A549 (cell line): Measurements from ENCODE around the gene SLC25A13. TPM values are rescaled to one million over a fixed set of nuclear protein-coding genes. Genes with fewer than 3 reads are reported as not detected.

Source experiments
- ATAC-seq, 2 experiments: fragments of 200-7000 bp in 1 of 2; fragments of >200 bp in 1 of 2; cut with Nextera tagmentation in 1 of 2; cut with Tn5 transposase in 1 of 2; 3 replicates each; pipeline versions ENCODE4 v1.8.0 to v1.9.1; 2018 to 2020; ENCODE audit warnings: mild to moderate bottlenecking in 1 of 2, moderate library complexity in 1 of 2
- CTCF ChIA-PET: fragments of 300-600 bp; sonication (Branson Sonifier 250); formaldehyde crosslinking; extraction: SDS; loops from one replicate; lab custom pipeline; 2021; ENCODE audit warnings: antibody characterized with exemption, inconsistent platforms; lab: Yijun Ruan, JAX
- POLR2A ChIA-PET: fragments of 350-600 bp; formaldehyde crosslinking; extraction: SDS; loops from one replicate; lab custom pipeline; 2021; ENCODE audit warnings: antibody characterized with exemption, inconsistent platforms; lab: Yijun Ruan, JAX
- DNase-seq, 2 experiments: peaks; one replicate each; pipeline versions ENCODE4 v3.0.0 to v3.0.0-alpha.2; 2011 to 2016; ENCODE audit warnings: low read depth in 1 of 2, low spot score in 1 of 2
- FAIRE-seq: peaks from 2 replicates; lab custom pipeline; 2011; peaks lifted over from hg19 to GRCh38; lab: Jason Lieb, UNC
- H3K27ac ChIP-seq, 2 experiments: fragments of >200 bp; sonication (Bioruptor Twin); formaldehyde crosslinking; 3 replicates each; pipeline ENCODE4 v1.5.1; 2016 to 2017
- H3K4me1 ChIP-seq: fragments of >200 bp; sonication (Bioruptor Twin); formaldehyde crosslinking; 3 replicates; pipeline ENCODE4 v1.6.1; 2016
- H3K4me2 ChIP-seq: fragments of >200 bp; sonication (Bioruptor Twin); formaldehyde crosslinking; 3 replicates; pipeline ENCODE4 v1.6.1; 2016
- H3K4me3 ChIP-seq: fragments of >200 bp; sonication (Bioruptor Twin); formaldehyde crosslinking; 3 replicates; pipeline ENCODE4 v1.5.1; 2016
- H3K9me3 ChIP-seq: fragments of >200 bp; sonication (Bioruptor Twin); formaldehyde crosslinking; 3 replicates; pipeline ENCODE4 v1.6.1; 2016
- CBX2 ChIP-seq: fragments of 200-600 bp; sonication (generic); IDR thresholded peaks from 2 replicates; pipeline ENCODE4 v1.6.1; 2016; ENCODE audit warnings: low read depth, mild to moderate bottlenecking, borderline replicate concordance
- CEBPB ChIP-seq, 2 experiments: fragments of >200 bp in 1 of 2; sonication (Bioruptor Twin) in 1 of 2; formaldehyde crosslinking in 1 of 2; IDR thresholded peaks; 2 replicates each; pipeline ENCODE4 v1.6.1; 2012 to 2016
- CHD4 ChIP-seq: fragments of 200-600 bp; sonication (generic); IDR thresholded peaks from 2 replicates; pipeline ENCODE4 v1.6.1; 2016; ENCODE audit warnings: antibody characterized with exemption, mild to moderate bottlenecking, borderline replicate concordance
- EHF ChIP-seq: fragments of 250-450 bp; sonication (Bioruptor Pico); IDR thresholded peaks from 2 replicates; pipeline ENCODE4 v1.5.0; 2020; ENCODE audit warnings: mild to moderate bottlenecking
- EHMT2 ChIP-seq: fragments of 200-600 bp; sonication (generic); IDR thresholded peaks from 2 replicates; pipeline ENCODE4 v1.6.1; 2016; ENCODE audit warnings: antibody characterized with exemption, low read depth, mild to moderate bottlenecking, moderate library complexity
- FOSB ChIP-seq: fragments of 250-450 bp; sonication (Bioruptor Pico); IDR thresholded peaks from 2 replicates; pipeline ENCODE4 v1.5.0; 2020; ENCODE audit warnings: mild to moderate bottlenecking, moderate library complexity
- FOXS1 ChIP-seq: fragments of 250-450 bp; sonication (Bioruptor Pico); IDR thresholded peaks from 2 replicates; pipeline ENCODE4 v1.5.0; 2020; ENCODE audit warnings: mild to moderate bottlenecking, moderate library complexity
- GATA3 ChIP-seq: IDR thresholded peaks from 2 replicates; pipeline ENCODE4 v1.6.1; 2012; ENCODE audit warnings: borderline replicate concordance
- HDAC2 ChIP-seq: fragments of 200-600 bp; sonication (generic); IDR thresholded peaks from 2 replicates; pipeline ENCODE4 v1.6.1; 2016
- HEYL ChIP-seq: fragments of 250-450 bp; sonication (Bioruptor Pico); IDR thresholded peaks from 2 replicates; pipeline ENCODE4 v1.8.0; 2021; ENCODE audit warnings: mild to moderate bottlenecking, moderate library complexity
- HOXB13 ChIP-seq: fragments of 250-450 bp; sonication (Bioruptor Pico); IDR thresholded peaks from 2 replicates; pipeline ENCODE4 v1.5.0; 2020; ENCODE audit warnings: low read depth, mild to moderate bottlenecking, moderate library complexity
- JUN ChIP-seq, 2 experiments: fragments of >200 bp; sonication (Bioruptor Twin); formaldehyde crosslinking; IDR thresholded peaks; 2 replicates in 1 of 2; 3 replicates in 1 of 2; pipeline ENCODE4 v1.6.1; 2016 to 2017
- KDM5A ChIP-seq: fragments of 200-600 bp; sonication (generic); IDR thresholded peaks from 2 replicates; pipeline ENCODE4 v1.6.1; 2016; ENCODE audit warnings: antibody characterized with exemption, mild to moderate bottlenecking
- NFE2L2 ChIP-seq: fragments of 150-350 bp; conservative IDR thresholded peaks from 2 replicates; pipeline ENCODE4 v1.6.1; 2014; ENCODE audit warnings: low read length
- NPAS2 ChIP-seq: fragments of 250-450 bp; sonication (Bioruptor Pico); IDR thresholded peaks from 2 replicates; pipeline ENCODE4 v1.8.0; 2022; ENCODE audit warnings: mild to moderate bottlenecking, moderate library complexity, borderline replicate concordance
- NR3C1 ChIP-seq: fragments of >200 bp; sonication (Bioruptor Twin); formaldehyde crosslinking; IDR thresholded peaks from 3 replicates; pipeline ENCODE4 v1.6.1; 2017
- PHF8 ChIP-seq: fragments of 200-600 bp; sonication (generic); IDR thresholded peaks from 2 replicates; pipeline ENCODE4 v1.6.1; 2016; ENCODE audit warnings: low read depth, mild to moderate bottlenecking, antibody characterized with exemption, moderate library complexity, borderline replicate concordance
- POLR2A ChIP-seq: IDR thresholded peaks from 2 replicates; pipeline ENCODE4 v1.6.1; 2012; ENCODE audit warnings: mild to moderate bottlenecking, low read length
- POLR2AphosphoS2 ChIP-seq: conservative IDR thresholded peaks from 2 replicates; pipeline ENCODE4 v1.6.1; 2012; ENCODE audit warnings: low read length, improper control_type of control experiment, inconsistent platforms
- RAD21 ChIP-seq, 2 experiments: fragments of >200 bp in 1 of 2; sonication (Bioruptor Twin) in 1 of 2; formaldehyde crosslinking in 1 of 2; IDR thresholded peaks in 1 of 2; conservative IDR thresholded peaks in 1 of 2; 2 replicates in 1 of 2; 3 replicates in 1 of 2; pipeline ENCODE4 v1.6.1; 2012 to 2018; ENCODE audit warnings: inconsistent platforms in 1 of 2
- RCOR1 ChIP-seq: fragments of 150-350 bp; IDR thresholded peaks from 2 replicates; pipeline ENCODE4 v1.6.1; 2014; ENCODE audit warnings: antibody characterized with exemption, low read length, low read depth
- RFX5 ChIP-seq: fragments of 450-650 bp; IDR thresholded peaks from 2 replicates; pipeline ENCODE4 v1.7.1; 2014; ENCODE audit warnings: antibody characterized with exemption, mild to moderate bottlenecking, moderate library complexity
- SREBF2 ChIP-seq: fragments of 450-650 bp; IDR thresholded peaks from 2 replicates; pipeline ENCODE4 v1.6.1; 2014; ENCODE audit warnings: mild to moderate bottlenecking, moderate library complexity
- ZFP36 ChIP-seq: fragments of 450-650 bp; IDR thresholded peaks from 2 replicates; pipeline ENCODE4 v1.6.1; 2014; ENCODE audit warnings: borderline replicate concordance; ENCODE audit not compliant: partially characterized antibody
- WGBS: methylation state at CpG from one replicate; pipeline ENCODE4 v1.1.6; 2017; ENCODE audit errors: missing lambda C conversion rate; 5-methylcytosine and 5-hydroxymethylcytosine counted together
- polyA plus RNA-seq, 4 experiments: library from polyadenylated mRNA; depleted of rRNA in 3 of 4; stranded (reverse); fragments of >200 nt; fragmentation: RNase III in 1 of 4; extraction: RNeasy Plus Mini Kit Qiagen cat#74134 plus additional on column Dnase treatment in 1 of 4; gene quantifications; 2 replicates in 3 of 4; 3 replicates in 1 of 4; pipeline ENCODE4 v1.2.3, GENCODE V29; 2011 to 2017
- TF ChIP-seq, protein P1 (sequence below): fragments of >200 bp; sonication (Bioruptor Twin); formaldehyde crosslinking; IDR thresholded peaks from 2 replicates; pipeline ENCODE4 v1.6.1; 2016

Gene SLC25A13
- polyA plus RNA-seq, 2 of the 4 experiments (the other 2 are of a cell fraction): 32.7 to 51.0 TPM

DNA sequence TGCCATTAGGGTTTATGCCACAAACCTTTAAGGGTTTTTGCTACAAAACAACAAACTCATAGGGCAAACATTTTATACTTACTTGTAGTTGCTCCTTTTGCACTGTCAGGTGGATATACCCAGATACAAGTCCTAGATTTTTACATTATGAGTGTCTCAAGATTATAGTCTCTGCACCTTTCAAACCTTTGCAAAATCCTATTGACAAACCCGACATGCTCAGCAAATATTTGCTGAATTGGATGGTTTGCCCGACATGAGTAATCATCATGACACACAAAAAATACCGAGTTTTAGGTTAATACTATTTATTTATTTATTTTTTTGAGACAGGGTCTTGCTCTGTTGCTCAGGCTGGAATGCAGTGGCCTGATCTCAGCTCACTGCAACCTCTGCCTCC, 117.3 kb downstream of the SLC25A13 start (continued):
- no peak for TF ChIP-seq PHF8
- TF ChIP-seq, all 56 proteins: peak for 0

DNA sequence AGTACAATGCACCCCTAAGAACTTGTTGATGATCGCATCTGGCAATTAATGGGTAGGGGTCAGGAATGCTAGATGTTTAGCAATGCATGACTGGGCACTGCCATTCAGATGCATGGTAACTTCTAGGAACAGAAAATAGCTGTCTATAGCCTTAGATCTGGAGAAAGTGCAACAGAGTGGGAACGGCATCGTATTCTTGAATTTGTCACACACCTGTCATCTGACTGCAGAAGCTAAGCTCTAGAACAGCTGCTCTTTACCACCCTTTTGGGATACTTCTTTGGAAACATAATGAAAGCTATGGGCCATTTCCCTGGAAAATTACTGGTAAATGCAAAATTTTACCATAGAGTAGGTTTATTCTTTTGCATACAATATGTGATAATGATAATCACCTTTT, 118.1 kb downstream of the SLC25A13 start:
- H3K4me1 ChIP-seq: no peaks in the 10 kb centered on the region
- no peak for ATAC-seq
- 95% methylated on average over 3 of the region's 3 CpGs for WGBS
- FAIRE-seq: no peak
- ChIA-PET CTCF (no interaction called here), POLR2A (no interaction called here)
- H3K4me2 ChIP-seq: no peak overlapping the region
- no peak overlapping the region for H3K4me3 ChIP-seq
- DNase-seq: no peak
- TF ChIP-seq GATA3 (no peak), FOXS1 (no peak), RAD21 (conservative IDR thresholded peaks at IDR 0.05 in 1 of 2, IDR thresholded peaks at IDR 0.05 in 1 of 2) (no peak), EHMT2 (no peak), KDM5A (no peak), EHF (CRISPR knock-in tag) (no peak), RFX5 (no peak), NFE2L2 (no peak), HEYL (CRISPR knock-in tag) (no peak), SREBF2 (no peak), CBX2 (no peak), ZFP36 (no peak)
- no peak overlapping the region for H3K27ac ChIP-seq
- no peaks in the 10 kb centered on the region for H3K9me3 ChIP-seq

DNA sequence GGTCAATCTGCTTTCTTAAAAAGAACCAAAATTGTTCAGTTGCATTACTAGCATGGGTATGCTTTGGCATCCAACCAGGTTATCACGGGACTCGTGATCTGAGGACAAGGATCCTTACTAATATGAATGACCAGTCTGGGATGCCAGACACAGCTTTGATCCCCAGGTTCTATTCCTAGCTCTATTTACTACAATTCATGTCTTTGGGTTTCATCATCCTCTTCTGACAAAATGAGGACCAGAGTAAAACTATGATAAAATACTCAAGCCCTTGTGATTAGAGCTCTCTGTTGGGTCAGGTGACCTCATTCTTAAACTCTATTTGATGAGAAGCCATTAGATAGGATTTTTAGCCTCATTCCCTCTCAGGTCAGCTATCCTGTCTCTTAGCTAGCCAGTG, 119.8 kb downstream of the SLC25A13 start:
- WGBS: 92% methylated on average over 2 of the region's 2 CpGs
- FAIRE-seq: no peak
- no peaks in the 10 kb centered on the region for H3K4me1 ChIP-seq

DNA sequence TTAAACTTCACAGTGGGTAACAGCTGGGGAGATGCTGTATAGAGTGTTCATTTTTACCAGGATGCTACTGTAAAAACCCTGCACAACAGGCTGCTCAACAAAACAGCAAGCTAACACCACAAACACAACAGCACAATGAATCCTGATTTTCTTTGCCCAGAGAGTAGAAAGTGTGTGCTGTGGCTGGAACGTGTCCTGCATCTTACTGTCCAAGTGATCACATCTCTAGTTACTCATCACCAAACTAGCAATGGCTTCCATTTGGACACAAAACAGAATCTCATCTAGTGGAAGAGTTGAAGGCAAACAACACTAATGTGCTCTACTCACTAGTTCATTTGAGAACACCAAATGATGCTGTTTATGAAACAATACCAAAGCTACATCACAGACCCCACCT, 121.2 kb downstream of the SLC25A13 start:
- H3K27ac ChIP-seq: no peak overlapping the region
- no peaks in the 10 kb centered on the region for H3K9me3 ChIP-seq
- ATAC-seq (no peak), DNase-seq (no peak), FAIRE-seq (no peak)
- 88% methylated on average over 1 of the region's 1 CpG for WGBS
- POLR2A ChIA-PET: interaction anchor here (0.7 kb wide), 1 partner anchor 149 kb away, joined by 3 read pairs; no protein-coding TSS in a partner anchor
- H3K4me2 ChIP-seq: no peak overlapping the region
- H3K4me3 ChIP-seq: no peak overlapping the region
- H3K4me1 ChIP-seq: no peaks in the 10 kb centered on the region
- no peak for TF ChIP-seq EHMT2
- TF ChIP-seq HDAC2: no peak
- no peak for TF ChIP-seq HOXB13 (CRISPR knock-in tag)
- no peak for TF ChIP-seq CHD4
- TF ChIP-seq CEBPB (IDR thresholded peaks at IDR 0.05): no peak
- TF ChIP-seq NFE2L2: no peak
- no peak for TF ChIP-seq CBX2
- TF ChIP-seq ZFP36: no peak
- TF ChIP-seq NR3C1: no peak
- TF ChIP-seq, protein P1, sequence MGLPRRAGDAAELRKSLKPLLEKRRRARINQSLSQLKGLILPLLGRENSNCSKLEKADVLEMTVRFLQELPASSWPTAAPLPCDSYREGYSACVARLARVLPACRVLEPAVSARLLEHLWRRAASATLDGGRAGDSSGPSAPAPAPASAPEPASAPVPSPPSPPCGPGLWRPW: no peak
- CTCF ChIA-PET: interaction anchor here (0.7 to 1.1 kb wide), 2 partner anchors 9 to 13 kb away, joined by 3 read pairs; no protein-coding TSS in a partner anchor

More for the DNA sequence above, 119.8 kb downstream of the SLC25A13 start:
- H3K4me2 ChIP-seq: no peak overlapping the region
- no peaks in the 10 kb centered on the region for H3K9me3 ChIP-seq
- H3K4me3 ChIP-seq: no peak overlapping the region
- TF ChIP-seq FOSB (CRISPR knock-in tag) (no peak), POLR2A (no peak), NPAS2 (CRISPR knock-in tag) (no peak), HEYL (CRISPR knock-in tag) (no peak), RCOR1 (no peak), JUN (IDR thresholded peaks at IDR 0.05) (no peak), POLR2AphosphoS2 (no peak), PHF8 (no peak)
- DNase-seq (no peak), ATAC-seq (no peak)
- H3K27ac ChIP-seq: no peak overlapping the region
- POLR2A ChIA-PET: no interaction called here
- CTCF ChIA-PET: no interaction called here
